Right lobe of liver (tissue), 4 donors: Measurements from ENCODE around the gene SLC10A3.

ENCODE experiments used
- POLR2A ChIP-seq: fragments of 450-650 bp; IDR thresholded peaks from one replicate; pipeline ENCODE4 v1.6.1; 2017; ENCODE audit warnings: antibody characterized with exemption, mild to moderate bottlenecking
- TF ChIP-seq, protein P1 (sequence below), 4 donors: fragments of 200-600 bp in 3 of 4; fragments of 450-650 bp in 1 of 4; IDR thresholded peaks; one replicate each; pipeline versions ENCODE4 v1.5.1 to v1.8.0; 2016 to 2022; ENCODE audit warnings: antibody characterized with exemption in 4 of 4, mild to moderate bottlenecking in 2 of 4
- donor health status: DM: no; HTN: no; CAD: no.
- donor health status: DM: no; HTN: no; CAD: no.
- donor health status: DM: no; HTN: yes; CAD: no.

DNA sequence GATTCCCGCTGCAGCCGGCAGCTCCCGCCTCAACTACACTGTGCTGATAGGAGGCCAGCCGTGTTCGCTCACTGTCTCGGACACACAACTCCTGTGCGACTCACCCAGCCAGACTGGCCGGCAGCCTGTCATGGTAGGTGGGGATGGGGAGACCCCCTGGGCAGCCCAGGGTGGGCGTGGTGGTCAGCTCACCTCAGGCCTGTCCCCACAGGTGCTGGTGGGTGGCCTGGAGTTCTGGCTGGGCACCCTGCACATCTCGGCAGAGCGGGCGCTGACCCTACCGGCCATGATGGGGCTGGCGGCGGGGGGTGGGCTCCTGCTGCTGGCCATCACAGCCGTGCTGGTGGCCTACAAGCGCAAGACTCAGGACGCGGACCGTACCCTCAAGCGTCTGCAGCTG lies 22.9 kb downstream of the SLC10A3 start:
- TF ChIP-seq, protein P1, sequence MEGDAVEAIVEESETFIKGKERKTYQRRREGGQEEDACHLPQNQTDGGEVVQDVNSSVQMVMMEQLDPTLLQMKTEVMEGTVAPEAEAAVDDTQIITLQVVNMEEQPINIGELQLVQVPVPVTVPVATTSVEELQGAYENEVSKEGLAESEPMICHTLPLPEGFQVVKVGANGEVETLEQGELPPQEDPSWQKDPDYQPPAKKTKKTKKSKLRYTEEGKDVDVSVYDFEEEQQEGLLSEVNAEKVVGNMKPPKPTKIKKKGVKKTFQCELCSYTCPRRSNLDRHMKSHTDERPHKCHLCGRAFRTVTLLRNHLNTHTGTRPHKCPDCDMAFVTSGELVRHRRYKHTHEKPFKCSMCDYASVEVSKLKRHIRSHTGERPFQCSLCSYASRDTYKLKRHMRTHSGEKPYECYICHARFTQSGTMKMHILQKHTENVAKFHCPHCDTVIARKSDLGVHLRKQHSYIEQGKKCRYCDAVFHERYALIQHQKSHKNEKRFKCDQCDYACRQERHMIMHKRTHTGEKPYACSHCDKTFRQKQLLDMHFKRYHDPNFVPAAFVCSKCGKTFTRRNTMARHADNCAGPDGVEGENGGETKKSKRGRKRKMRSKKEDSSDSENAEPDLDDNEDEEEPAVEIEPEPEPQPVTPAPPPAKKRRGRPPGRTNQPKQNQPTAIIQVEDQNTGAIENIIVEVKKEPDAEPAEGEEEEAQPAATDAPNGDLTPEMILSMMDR (IDR thresholded peaks at IDR 0.05) = no peak
- TF ChIP-seq POLR2A = no peak
